CD4-positive, alpha-beta T cell (primary cell): ENCODE data around the gene CORIN. TPM values are rescaled to one million over a fixed set of nuclear protein-coding genes. Genes with fewer than 3 reads are reported as not detected.

ENCODE experiments used
- ATAC-seq: fragments of 200-7000 bp; cut with Tn5 transposase; one replicate; pipeline ENCODE4 v1.10.0; 2022; ENCODE audit warnings: mild to moderate bottlenecking; ENCODE audit not compliant: poor library complexity
- CTCF ChIA-PET: fragments of 350-600 bp; sonication (Branson Sonifier 250); formaldehyde crosslinking; loops from one replicate; lab custom pipeline; 2021; ENCODE audit warnings: antibody characterized with exemption, inconsistent platforms; lab: Charles Lee
- POLR2A ChIA-PET: fragments of 350-600 bp; sonication (Branson Sonifier 250); formaldehyde crosslinking; loops from one replicate; lab custom pipeline; 2021; ENCODE audit warnings: antibody characterized with exemption, inconsistent platforms; lab: Charles Lee
- DNase-seq, 14 experiments: peaks; one replicate each; pipeline ENCODE4 v3.0.0-alpha.2; 2013 to 2020; ENCODE audit warnings: mixed read lengths in 2 of 14
- H3K27ac ChIP-seq, 2 donors: one replicate each; pipeline versions ENCODE4 v1.5.1 to v1.7.0; 2013; ENCODE audit warnings: low read length in 2 of 2, low read depth in 1 of 2, mild to moderate bottlenecking in 1 of 2
- H3K27me3 ChIP-seq, 2 experiments: 1 replicate in 1 of 2; 2 replicates in 1 of 2; pipeline versions ENCODE4 v1.6.1 to v1.7.0; 2013; ENCODE audit warnings: low read length in 2 of 2, control low read depth in 1 of 2, mild to moderate bottlenecking in 1 of 2, moderate library complexity in 1 of 2; ENCODE audit not compliant: insufficient read depth in 2 of 2, control insufficient read depth in 1 of 2
- H3K36me3 ChIP-seq: one replicate; pipeline ENCODE4 v1.6.1; 2013; ENCODE audit warnings: low read length, control low read depth; ENCODE audit not compliant: insufficient read depth
- H3K4me1 ChIP-seq: one replicate; pipeline ENCODE4 v1.6.1; 2013; ENCODE audit warnings: low read length, control low read depth; ENCODE audit not compliant: insufficient read depth
- H3K4me3 ChIP-seq: one replicate; pipeline ENCODE4 v1.5.1; 2013; ENCODE audit warnings: mild to moderate bottlenecking, low read length, moderate library complexity
- H3K9me3 ChIP-seq, 2 experiments: 1 replicate in 1 of 2; 2 replicates in 1 of 2; pipeline versions ENCODE4 v1.6.1 to v1.7.0; 2013; ENCODE audit warnings: low read length in 2 of 2, mild to moderate bottlenecking in 2 of 2, control low read depth in 1 of 2, moderate library complexity in 1 of 2; ENCODE audit not compliant: control insufficient read depth in 1 of 2, insufficient read depth in 1 of 2
- H3K27ac Mint-ChIP-seq: one replicate; pipeline ENCODE4 v1.8.0; 2020; ENCODE audit warnings: mixed read lengths
- H3K27me3 Mint-ChIP-seq: one replicate; pipeline ENCODE4 v1.8.0; 2021; ENCODE audit warnings: mixed read lengths
- H3K36me3 Mint-ChIP-seq: one replicate; pipeline ENCODE4 v1.8.0; 2021; ENCODE audit warnings: low read depth, mixed read lengths
- H3K4me1 Mint-ChIP-seq: one replicate; pipeline ENCODE4 v1.8.0; 2021; ENCODE audit warnings: low read depth, mixed read lengths
- H3K4me3 Mint-ChIP-seq: one replicate; pipeline ENCODE4 v1.8.0; 2020; ENCODE audit warnings: mild to moderate bottlenecking, mixed read lengths
- H3K9me3 Mint-ChIP-seq: one replicate; pipeline ENCODE4 v1.8.0; 2020; ENCODE audit warnings: mixed read lengths
- CTCF ChIP-seq: fragments of 200-600 bp; IDR thresholded peaks from one replicate; pipeline ENCODE4 v1.8.0; 2022; ENCODE audit warnings: antibody characterized with exemption, mild to moderate bottlenecking
- intact Hi-C, 2 experiments: fragments of 100-400 bp; cut with DNase I in 1 of 2; cut with micrococcal nuclease in 1 of 2; formaldehyde crosslinking; loops; one replicate each; pipeline versions ENCODE4 v1.15.1 to v1.9.0; 2023 to 2025; cut with DNase I, micrococcal nuclease
- total RNA-seq, 174 experiments: library from RNA in 2 of 174; stranded (reverse) in 2 of 174; gene quantifications; one replicate each; pipeline ENCODE4 v1.2.3 and lab custom pipeline; 2021 to 2026

CORIN gene
- total RNA-seq, 2 experiments from 2014 or later = 0.14 TPM; not detected in 1

GRCh38 chr4:47801481-47802002 lies 36.3 kb downstream of the CORIN start:
- POLR2A ChIA-PET = no interaction called here
- no peak overlapping the region for H3K27ac ChIP-seq

GRCh38 chr4:47798165-47798564 lies 39.7 kb downstream of the CORIN start:
- TF ChIP-seq CTCF = no peak
- no peaks in the 10 kb centered on the region for H3K36me3 Mint-ChIP-seq
- Histone ChIP-seq H3K9me3 (no peaks in the 10 kb centered on the region), H3K27ac (no peak overlapping the region), H3K27me3 (no peaks in the 10 kb centered on the region), H3K4me1 (no peaks in the 10 kb centered on the region), H3K4me3 (no peak overlapping the region), H3K36me3 (no peaks in the 10 kb centered on the region)
- H3K4me1 Mint-ChIP-seq = no peaks in the 10 kb centered on the region
- no peaks in the 10 kb centered on the region for H3K9me3 Mint-ChIP-seq
- ATAC-seq (no peak), DNase-seq (no peak)
- H3K27me3 Mint-ChIP-seq = no peaks in the 10 kb centered on the region
- POLR2A ChIA-PET = no interaction called here
- CTCF ChIA-PET = no interaction called here
- H3K4me3 Mint-ChIP-seq = no peak overlapping the region
- no peak overlapping the region for H3K27ac Mint-ChIP-seq
- intact Hi-C loops = no loop called here

More at GRCh38 chr4:47801481-47802002, 36.3 kb downstream of the CORIN start:
- H3K4me1 Mint-ChIP-seq = no peaks in the 10 kb centered on the region
- H3K27ac Mint-ChIP-seq = no peak overlapping the region
- no peaks in the 10 kb centered on the region for H3K27me3 Mint-ChIP-seq
- Histone ChIP-seq H3K27me3 (no peaks in the 10 kb centered on the region), H3K4me1 (no peaks in the 10 kb centered on the region), H3K9me3 (no peaks in the 10 kb centered on the region), H3K36me3 (no peaks in the 10 kb centered on the region), H3K4me3 (no peak overlapping the region)
- ATAC-seq (no peak), DNase-seq (no peak)
- no peak overlapping the region for H3K4me3 Mint-ChIP-seq
- intact Hi-C loops = no loop called here
- no peak for TF ChIP-seq CTCF
- CTCF ChIA-PET = no interaction called here
- H3K9me3 Mint-ChIP-seq = peaks cover 4% of the 10 kb centered on the region
- no peaks in the 10 kb centered on the region for H3K36me3 Mint-ChIP-seq

GRCh38 chr4:47791965-47792364 lies 45.9 kb downstream of the CORIN start:
- H3K27me3 Mint-ChIP-seq = no peaks in the 10 kb centered on the region
- no peak for ATAC-seq
- H3K36me3 Mint-ChIP-seq = no peaks in the 10 kb centered on the region
- Histone ChIP-seq H3K27ac (no peak overlapping the region), H3K27me3 (no peaks in the 10 kb centered on the region), H3K36me3 (no peaks in the 10 kb centered on the region), H3K4me1 (no peaks in the 10 kb centered on the region), H3K9me3 (no peaks in the 10 kb centered on the region), H3K4me3 (no peak overlapping the region)
- ChIA-PET POLR2A (no interaction called here), CTCF (no interaction called here)
- TF ChIP-seq CTCF = no peak
- no peak overlapping the region for H3K27ac Mint-ChIP-seq
- no peaks in the 10 kb centered on the region for H3K9me3 Mint-ChIP-seq
- no peak overlapping the region for H3K4me3 Mint-ChIP-seq
- no peaks in the 10 kb centered on the region for H3K4me1 Mint-ChIP-seq
- intact Hi-C loops = no loop called here
- DNase-seq = no peak
